ENCODE measurements around the gene KCNQ2.

- TF ChIP-seq, protein P1, sequence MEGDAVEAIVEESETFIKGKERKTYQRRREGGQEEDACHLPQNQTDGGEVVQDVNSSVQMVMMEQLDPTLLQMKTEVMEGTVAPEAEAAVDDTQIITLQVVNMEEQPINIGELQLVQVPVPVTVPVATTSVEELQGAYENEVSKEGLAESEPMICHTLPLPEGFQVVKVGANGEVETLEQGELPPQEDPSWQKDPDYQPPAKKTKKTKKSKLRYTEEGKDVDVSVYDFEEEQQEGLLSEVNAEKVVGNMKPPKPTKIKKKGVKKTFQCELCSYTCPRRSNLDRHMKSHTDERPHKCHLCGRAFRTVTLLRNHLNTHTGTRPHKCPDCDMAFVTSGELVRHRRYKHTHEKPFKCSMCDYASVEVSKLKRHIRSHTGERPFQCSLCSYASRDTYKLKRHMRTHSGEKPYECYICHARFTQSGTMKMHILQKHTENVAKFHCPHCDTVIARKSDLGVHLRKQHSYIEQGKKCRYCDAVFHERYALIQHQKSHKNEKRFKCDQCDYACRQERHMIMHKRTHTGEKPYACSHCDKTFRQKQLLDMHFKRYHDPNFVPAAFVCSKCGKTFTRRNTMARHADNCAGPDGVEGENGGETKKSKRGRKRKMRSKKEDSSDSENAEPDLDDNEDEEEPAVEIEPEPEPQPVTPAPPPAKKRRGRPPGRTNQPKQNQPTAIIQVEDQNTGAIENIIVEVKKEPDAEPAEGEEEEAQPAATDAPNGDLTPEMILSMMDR (IDR thresholded peaks at IDR 0.05; ENCODE audit: low read depth, low read length) = no peak
- TF ChIP-seq EZH2phosphoT487 (IDR thresholded peaks at IDR 0.05; ENCODE audit: low read depth) = no peak
Observed at GRCh38 chr20:63425846-63426485, 46.5 kb downstream of the KCNQ2 start.

Data from OCI-LY3 (cell line).